ENCODE measurements around the gene TMEM125. TPM values are rescaled to one million over a fixed set of nuclear protein-coding genes. Genes with fewer than 3 reads are reported as not detected.

TMEM125 gene
- total RNA-seq, 2 donors from 2014 or later, result 45.8 to 51.1 TPM

DNA sequence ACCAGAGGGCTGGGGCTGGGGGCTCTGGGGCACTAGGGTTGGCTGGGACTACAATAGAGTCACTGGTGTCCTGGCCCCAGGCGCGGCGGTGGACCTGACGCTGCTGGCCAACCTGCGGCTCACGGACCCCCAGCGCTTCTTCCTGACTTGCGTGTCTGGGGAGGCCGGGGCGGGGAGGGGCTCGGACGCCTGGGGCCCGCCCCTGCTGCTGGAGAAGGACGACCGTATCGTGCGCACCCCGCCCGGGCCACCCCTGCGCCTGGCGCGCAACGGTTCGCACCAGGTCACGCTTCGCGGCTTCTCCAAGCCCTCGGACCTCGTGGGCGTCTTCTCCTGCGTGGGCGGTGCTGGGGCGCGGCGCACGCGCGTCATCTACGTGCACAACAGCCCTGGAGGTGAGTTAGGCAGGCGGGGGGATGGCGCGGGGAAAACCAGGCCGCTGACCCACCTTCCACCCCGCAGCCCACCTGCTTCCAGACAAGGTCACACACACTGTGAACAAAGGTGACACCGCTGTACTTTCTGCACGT is 35.1 kb downstream of the TMEM125 start:
- DNase-seq (no peak), ATAC-seq (no peak)
- TF ChIP-seq, protein P1, sequence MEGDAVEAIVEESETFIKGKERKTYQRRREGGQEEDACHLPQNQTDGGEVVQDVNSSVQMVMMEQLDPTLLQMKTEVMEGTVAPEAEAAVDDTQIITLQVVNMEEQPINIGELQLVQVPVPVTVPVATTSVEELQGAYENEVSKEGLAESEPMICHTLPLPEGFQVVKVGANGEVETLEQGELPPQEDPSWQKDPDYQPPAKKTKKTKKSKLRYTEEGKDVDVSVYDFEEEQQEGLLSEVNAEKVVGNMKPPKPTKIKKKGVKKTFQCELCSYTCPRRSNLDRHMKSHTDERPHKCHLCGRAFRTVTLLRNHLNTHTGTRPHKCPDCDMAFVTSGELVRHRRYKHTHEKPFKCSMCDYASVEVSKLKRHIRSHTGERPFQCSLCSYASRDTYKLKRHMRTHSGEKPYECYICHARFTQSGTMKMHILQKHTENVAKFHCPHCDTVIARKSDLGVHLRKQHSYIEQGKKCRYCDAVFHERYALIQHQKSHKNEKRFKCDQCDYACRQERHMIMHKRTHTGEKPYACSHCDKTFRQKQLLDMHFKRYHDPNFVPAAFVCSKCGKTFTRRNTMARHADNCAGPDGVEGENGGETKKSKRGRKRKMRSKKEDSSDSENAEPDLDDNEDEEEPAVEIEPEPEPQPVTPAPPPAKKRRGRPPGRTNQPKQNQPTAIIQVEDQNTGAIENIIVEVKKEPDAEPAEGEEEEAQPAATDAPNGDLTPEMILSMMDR (IDR thresholded peaks at IDR 0.05), result no peak
- TF ChIP-seq POLR2A (IDR thresholded peaks at IDR 0.05), result no peak
- Histone ChIP-seq H3K36me3 (replicated peaks in 1 of 2; ENCODE audit: insufficient read depth in 1 of 2, low read depth in 2 of 2) (no peaks in the 10 kb centered on the region), H3K27ac (no peak overlapping the region), H3K9me3 (no peaks in the 10 kb centered on the region), H3K4me1 (no peaks in the 10 kb centered on the region), H3K4me3 (no peak overlapping the region), H3K27me3 (no peaks in the 10 kb centered on the region)
- WGBS, 2 donors, result 91 to 92% methylated on average over 43 to 46 of the region's 46 CpGs
- intact Hi-C loops (cut with DNase I), result no loop called here

DNA sequence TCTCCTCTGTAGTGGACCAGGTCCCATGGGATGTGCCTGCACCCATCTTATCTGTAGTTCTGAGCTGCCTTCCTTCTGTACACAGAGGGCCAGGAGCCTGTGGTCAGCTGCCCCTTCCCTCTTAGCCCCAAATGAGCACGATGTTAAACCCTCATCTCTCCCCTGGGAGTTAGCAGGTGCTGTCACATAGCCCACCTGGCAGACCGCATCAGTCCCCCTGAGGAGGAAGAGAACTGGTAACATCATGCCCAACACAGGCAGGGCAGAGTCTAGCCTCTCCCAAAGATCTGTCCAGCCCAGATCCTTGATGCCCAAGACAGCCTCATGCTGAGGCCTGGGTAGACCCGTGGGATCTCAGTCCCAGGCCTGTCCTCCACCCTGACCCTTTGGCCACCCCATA is 35.7 kb downstream of the TMEM125 start:
- 67 to 74% methylated on average over 1 to 3 of the region's 3 CpGs for WGBS, 2 donors
- TF ChIP-seq, protein P1 (IDR thresholded peaks at IDR 0.05), result no peak
- TF ChIP-seq POLR2A (IDR thresholded peaks at IDR 0.05), result no peak
- intact Hi-C loops (cut with DNase I), result no loop called here
- no peak for DNase-seq
- Histone ChIP-seq H3K27me3 (no peaks in the 10 kb centered on the region), H3K27ac (no peak overlapping the region), H3K4me3 (no peak overlapping the region), H3K9me3 (no peaks in the 10 kb centered on the region), H3K4me1 (no peaks in the 10 kb centered on the region), H3K36me3 (replicated peaks in 1 of 2; ENCODE audit: insufficient read depth in 1 of 2, low read depth in 2 of 2) (no peaks in the 10 kb centered on the region)
- no peak for ATAC-seq

DNA sequence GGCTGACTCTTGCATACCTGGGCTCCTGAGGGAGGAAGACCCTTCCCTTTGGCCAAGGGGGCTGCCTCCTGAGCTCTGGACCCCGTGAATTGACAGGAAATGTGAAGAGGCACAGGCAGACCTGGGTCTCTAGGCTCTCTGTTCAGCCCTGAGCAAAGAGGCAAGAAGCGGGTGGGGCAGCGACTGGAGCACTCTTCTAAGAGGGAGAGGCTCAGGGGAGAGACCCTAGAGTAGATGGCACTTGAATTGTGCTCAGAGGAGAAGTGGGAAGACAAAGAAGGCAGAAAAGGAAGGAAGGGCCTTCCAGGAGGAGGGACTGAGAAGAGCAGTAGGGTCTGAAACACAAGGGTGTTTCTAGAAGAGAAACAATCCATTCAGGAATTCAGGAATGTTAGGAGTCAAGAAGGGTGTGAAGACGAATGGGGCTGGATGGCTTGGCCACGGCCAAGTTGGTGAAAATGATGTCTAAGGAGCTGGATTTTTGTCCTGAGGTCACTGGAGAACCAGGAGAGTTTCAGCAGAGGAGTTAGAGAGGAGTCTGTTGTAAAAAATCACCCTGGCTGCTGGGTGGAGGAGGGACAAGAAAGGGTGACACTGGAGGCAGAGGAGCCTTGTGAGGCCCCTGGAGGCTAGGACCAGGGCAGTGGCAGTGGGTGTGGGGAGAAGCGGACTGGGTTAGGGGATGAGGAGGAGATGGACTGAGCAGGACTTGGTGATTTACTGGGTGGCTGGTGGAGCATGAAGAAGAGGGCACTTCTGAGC is 36.3 kb downstream of the TMEM125 start:
- H3K36me3 ChIP-seq (replicated peaks in 1 of 2; ENCODE audit: insufficient read depth in 1 of 2, low read depth in 2 of 2), result no peaks in the 10 kb centered on the region
- H3K4me1 ChIP-seq, result no peaks in the 10 kb centered on the region
- DNase-seq (no peak), ATAC-seq (no peak)
- H3K9me3 ChIP-seq, result no peaks in the 10 kb centered on the region
- 86 to 89% methylated on average over 6 of the region's 6 CpGs for WGBS, 2 donors
- no peak overlapping the region for H3K4me3 ChIP-seq
- intact Hi-C loops (cut with DNase I), result no loop called here
- TF ChIP-seq POLR2A (IDR thresholded peaks at IDR 0.05), result no peak
- TF ChIP-seq, protein P1 (IDR thresholded peaks at IDR 0.05), result no peak
- no peaks in the 10 kb centered on the region for H3K27me3 ChIP-seq
- no peak overlapping the region for H3K27ac ChIP-seq

DNA sequence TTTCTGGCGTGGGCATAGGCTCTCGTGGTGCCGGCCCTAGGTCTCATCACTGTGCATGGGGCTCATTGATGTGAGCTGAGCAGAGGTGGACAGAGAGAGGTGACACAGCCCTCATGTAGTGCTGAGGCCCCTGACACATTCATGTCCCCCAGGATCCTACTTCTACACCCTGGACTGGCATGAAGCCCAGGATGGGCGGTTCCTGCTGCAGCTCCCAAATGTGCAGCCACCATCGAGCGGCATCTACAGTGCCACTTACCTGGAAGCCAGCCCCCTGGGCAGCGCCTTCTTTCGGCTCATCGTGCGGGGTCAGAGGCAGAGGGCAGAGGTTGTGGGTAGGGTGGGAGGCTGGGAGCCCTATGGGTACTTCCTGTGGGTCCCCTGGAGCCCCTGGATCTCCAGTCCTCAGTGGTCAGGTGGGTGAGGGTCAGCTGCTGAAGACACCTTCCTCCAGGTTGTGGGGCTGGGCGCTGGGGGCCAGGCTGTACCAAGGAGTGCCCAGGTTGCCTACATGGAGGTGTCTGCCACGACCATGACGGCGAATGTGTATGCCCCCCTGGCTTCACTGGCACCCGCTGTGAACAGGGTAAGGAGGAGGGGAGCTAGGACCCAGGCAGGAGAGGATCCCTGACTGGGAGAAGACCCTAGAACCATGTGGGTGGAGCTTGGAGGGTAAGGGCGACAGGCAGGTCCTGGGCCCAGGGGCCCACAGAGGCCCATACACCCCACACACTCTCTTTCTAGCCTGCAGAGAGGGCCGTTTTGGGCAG is 37.1 kb downstream of the TMEM125 start:
- no peak overlapping the region for H3K27ac ChIP-seq
- DNase-seq, result no peak
- no peaks in the 10 kb centered on the region for H3K9me3 ChIP-seq
- intact Hi-C loops (cut with DNase I), result no loop called here
- WGBS, 2 donors, result 85 to 100% methylated on average over 4 to 16 of the region's 17 CpGs
- no peak overlapping the region for H3K4me3 ChIP-seq
- no peaks in the 10 kb centered on the region for H3K36me3 ChIP-seq (replicated peaks in 1 of 2; ENCODE audit: insufficient read depth in 1 of 2, low read depth in 2 of 2)
- no peaks in the 10 kb centered on the region for H3K27me3 ChIP-seq
- no peaks in the 10 kb centered on the region for H3K4me1 ChIP-seq
- ATAC-seq, result no peak
- TF ChIP-seq POLR2A (IDR thresholded peaks at IDR 0.05), result no peak
- TF ChIP-seq, protein P1 (IDR thresholded peaks at IDR 0.05), result no peak
